Endodermal cell (in vitro differentiated cells): ENCODE results near the gene ZNF195. TPM values are rescaled to one million over a fixed set of nuclear protein-coding genes. Genes with fewer than 3 reads are reported as not detected.
"Not testable (repeated sequence)": the region's sequence is repeated elsewhere in the genome, so short reads cannot be mapped to it uniquely, and the experiment has no call there.

Experiments used
- DNase-seq: peaks from one replicate; pipeline ENCODE4 v3.0.0-alpha.2; 2017
- H3K27ac ChIP-seq: 2 replicates; pipeline ENCODE4 v1.5.1; 2013; ENCODE audit warnings: mild to moderate bottlenecking, low read depth, low read length, moderate library complexity
- H3K27me3 ChIP-seq: 2 replicates; pipeline ENCODE4 v1.6.1; 2013; ENCODE audit warnings: mild to moderate bottlenecking, low read length, moderate library complexity; ENCODE audit not compliant: insufficient read depth, control insufficient read depth, poor library complexity, severe bottlenecking
- H3K36me3 ChIP-seq: 2 replicates; pipeline ENCODE4 v1.7.0; 2013; ENCODE audit warnings: mild to moderate bottlenecking, low read length, moderate library complexity; ENCODE audit not compliant: control insufficient read depth, insufficient read depth
- H3K4me1 ChIP-seq: one replicate; pipeline ENCODE4 v1.7.0; 2013; ENCODE audit warnings: low read length; ENCODE audit not compliant: control insufficient read depth, insufficient read depth
- H3K4me3 ChIP-seq: 2 replicates; pipeline ENCODE4 v1.5.1; 2013; ENCODE audit warnings: mild to moderate bottlenecking, low read length, moderate library complexity
- H3K9ac ChIP-seq: 2 replicates; pipeline ENCODE4 v1.6.1; 2013; ENCODE audit warnings: mild to moderate bottlenecking, low read length, moderate library complexity; ENCODE audit not compliant: poor library complexity, severe bottlenecking; ENCODE audit errors: extremely low read depth
- H3K9me3 ChIP-seq: 2 replicates; pipeline ENCODE4 v1.6.1; 2013; ENCODE audit warnings: mild to moderate bottlenecking, low read length, moderate library complexity; ENCODE audit not compliant: control insufficient read depth
- H3K27ac Mint-ChIP-seq: 2 replicates; pipeline ENCODE4 v1.8.0; 2020; ENCODE audit warnings: mixed read lengths
- H3K27me3 Mint-ChIP-seq: 2 replicates; pipeline ENCODE4 v1.8.0; 2021; ENCODE audit warnings: mild to moderate bottlenecking, mixed read lengths; ENCODE audit not compliant: insufficient read depth
- H3K36me3 Mint-ChIP-seq: 2 replicates; pipeline ENCODE4 v1.8.0; 2020; ENCODE audit warnings: low read depth, mixed read lengths
- H3K4me1 Mint-ChIP-seq: 2 replicates; pipeline ENCODE4 v1.8.0; 2020; ENCODE audit warnings: mixed read lengths
- H3K4me3 Mint-ChIP-seq: 2 replicates; pipeline ENCODE4 v1.8.0; 2020; ENCODE audit warnings: mild to moderate bottlenecking, moderate library complexity, mixed read lengths
- H3K9me3 Mint-ChIP-seq: 2 replicates; pipeline ENCODE4 v1.8.0; 2020; ENCODE audit warnings: mild to moderate bottlenecking, mixed read lengths
- WGBS, 2 experiments: methylation state at CpG; one replicate each; pipeline versions ENCODE4 v1.1.5 to v1.1.7; 2013; ENCODE audit warnings: missing lambda C conversion rate in 2 of 2, mixed read lengths in 1 of 2; ENCODE audit not compliant: insufficient coverage in 1 of 2, insufficient read length in 1 of 2; 5-methylcytosine and 5-hydroxymethylcytosine counted together
- total RNA-seq, 2 donors: library from RNA; stranded (reverse); fragmentation: NEBNext Ultra II Directional in 1 of 2; extraction: Animal tissue kit (Norgen Biotek cat#: 25700) in 1 of 2; gene quantifications; 2 replicates in 1 of 2; 3 replicates in 1 of 2; pipeline ENCODE4 v1.2.1, GENCODE V29; 2021
- TF ChIP-seq, protein P1 (sequence below): fragments of 200-600 bp; sonication (generic); conservative IDR thresholded peaks from 2 replicates; pipeline ENCODE4 v1.5.0; 2021; ENCODE audit warnings: antibody characterized with exemption, mild to moderate bottlenecking

Gene ZNF195
- total RNA-seq, 2 donors from 2014 or later: 47.2 to 65.1 TPM

DNA sequence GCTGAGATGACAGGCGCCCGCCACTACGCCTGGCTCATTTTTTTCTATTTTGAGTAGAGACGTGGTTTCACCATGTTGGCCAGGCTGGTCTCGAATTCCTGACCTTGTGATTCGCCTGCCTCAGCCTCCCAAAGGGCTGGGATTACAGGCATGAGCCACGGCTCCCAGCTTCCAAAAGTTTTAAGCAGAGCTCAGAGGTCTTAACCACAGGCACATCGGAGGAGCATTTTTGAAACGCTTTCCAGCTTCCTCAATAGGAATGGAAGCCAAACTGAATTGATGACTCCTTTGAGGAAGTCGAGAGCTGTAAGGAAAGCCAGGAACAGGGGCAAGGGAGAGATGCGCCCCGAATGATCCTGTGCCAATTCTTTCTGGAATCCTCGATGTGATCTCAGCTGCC is 14.5 kb upstream of the ZNF195 start:
- H3K9me3 Mint-ChIP-seq: peaks cover 11% of the 10 kb centered on the region
- H3K4me3 Mint-ChIP-seq, H3K4me1 Mint-ChIP-seq, H3K4me3 ChIP-seq, H3K4me1 ChIP-seq, DNase-seq, H3K27me3 ChIP-seq, H3K27me3 Mint-ChIP-seq, H3K27ac ChIP-seq, H3K36me3 ChIP-seq, H3K27ac Mint-ChIP-seq, H3K9ac ChIP-seq, H3K9me3 ChIP-seq: not testable (repeated sequence)
- H3K36me3 Mint-ChIP-seq: peaks cover 41% of the 10 kb centered on the region
- WGBS, 2 experiments: 95 to 96% methylated on average over 5 to 10 of the region's 13 CpGs

DNA sequence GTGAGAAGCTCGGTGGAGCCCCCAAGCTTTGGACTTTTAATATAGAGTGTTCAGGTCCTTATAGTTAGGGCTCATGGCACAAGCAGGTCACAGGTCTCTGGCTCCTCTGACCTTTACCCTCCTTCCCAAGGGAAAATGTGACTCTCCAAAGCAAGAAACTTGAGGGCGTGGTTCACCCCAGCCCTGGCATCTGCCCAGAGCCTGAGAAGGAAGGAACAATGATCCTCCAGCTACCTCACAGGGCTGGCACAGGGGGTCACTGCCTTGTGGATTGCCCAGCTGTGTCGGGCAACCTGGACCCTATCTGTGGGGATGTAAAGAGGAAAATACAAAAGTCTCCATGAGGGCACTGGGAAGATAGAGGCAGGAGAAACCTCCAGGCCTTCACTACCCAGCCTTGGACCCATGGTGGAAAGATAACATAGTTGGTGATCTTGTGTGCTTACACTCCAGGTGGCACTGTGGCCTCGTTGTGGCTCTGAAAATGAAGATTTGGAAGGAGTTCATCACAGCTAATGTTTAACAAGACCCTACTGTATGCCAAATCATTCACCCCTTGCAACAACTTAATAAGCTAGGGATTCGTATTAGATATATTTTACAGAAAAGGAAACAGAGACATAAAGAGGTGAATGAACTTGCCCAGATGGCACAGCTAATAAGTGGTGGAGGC is 3.8 kb upstream of the ZNF195 start:
- Mint-ChIP-seq H3K4me3 (no peak overlapping the region), H3K9me3 (peaks cover 13% of the 10 kb centered on the region), H3K36me3 (peaks cover 43% of the 10 kb centered on the region), H3K27ac (no peak overlapping the region), H3K27me3 (no peaks in the 10 kb centered on the region), H3K4me1 (peaks cover 23% of the 10 kb centered on the region)
- H3K27ac ChIP-seq: no peak overlapping the region
- no peak overlapping the region for H3K9ac ChIP-seq
- H3K27me3 ChIP-seq: no peaks in the 10 kb centered on the region
- peaks cover 33% of the 10 kb centered on the region for H3K36me3 ChIP-seq
- peaks cover 3% of the 10 kb centered on the region for H3K4me1 ChIP-seq
- no peak for DNase-seq
- TF ChIP-seq, protein P1, sequence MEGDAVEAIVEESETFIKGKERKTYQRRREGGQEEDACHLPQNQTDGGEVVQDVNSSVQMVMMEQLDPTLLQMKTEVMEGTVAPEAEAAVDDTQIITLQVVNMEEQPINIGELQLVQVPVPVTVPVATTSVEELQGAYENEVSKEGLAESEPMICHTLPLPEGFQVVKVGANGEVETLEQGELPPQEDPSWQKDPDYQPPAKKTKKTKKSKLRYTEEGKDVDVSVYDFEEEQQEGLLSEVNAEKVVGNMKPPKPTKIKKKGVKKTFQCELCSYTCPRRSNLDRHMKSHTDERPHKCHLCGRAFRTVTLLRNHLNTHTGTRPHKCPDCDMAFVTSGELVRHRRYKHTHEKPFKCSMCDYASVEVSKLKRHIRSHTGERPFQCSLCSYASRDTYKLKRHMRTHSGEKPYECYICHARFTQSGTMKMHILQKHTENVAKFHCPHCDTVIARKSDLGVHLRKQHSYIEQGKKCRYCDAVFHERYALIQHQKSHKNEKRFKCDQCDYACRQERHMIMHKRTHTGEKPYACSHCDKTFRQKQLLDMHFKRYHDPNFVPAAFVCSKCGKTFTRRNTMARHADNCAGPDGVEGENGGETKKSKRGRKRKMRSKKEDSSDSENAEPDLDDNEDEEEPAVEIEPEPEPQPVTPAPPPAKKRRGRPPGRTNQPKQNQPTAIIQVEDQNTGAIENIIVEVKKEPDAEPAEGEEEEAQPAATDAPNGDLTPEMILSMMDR: no peak
- WGBS, 2 experiments: 90 to 93% methylated on average over 3 to 5 of the region's 5 CpGs
- no peaks in the 10 kb centered on the region for H3K9me3 ChIP-seq
- peak overlapping the region; percentile 78 for H3K4me3 ChIP-seq

DNA sequence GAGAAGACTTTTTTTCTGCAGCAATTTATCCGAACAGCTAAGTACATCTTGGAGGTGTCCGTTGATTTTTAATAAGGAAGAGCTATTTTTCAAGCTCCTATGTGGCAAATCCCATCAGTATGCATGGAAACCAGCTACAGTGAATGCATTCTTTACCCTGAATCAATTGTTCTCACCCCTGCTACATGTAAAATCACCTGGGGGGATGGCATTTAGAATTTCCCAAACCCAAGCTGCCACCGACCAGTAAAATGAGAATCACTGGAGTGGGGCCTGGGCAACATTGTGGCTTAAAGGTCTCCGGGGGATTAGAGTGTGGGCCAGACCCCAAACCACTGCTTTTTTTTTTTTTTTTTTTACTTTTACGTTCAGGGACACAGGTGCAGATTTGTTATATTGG is 2.8 kb upstream of the ZNF195 start:
- Mint-ChIP-seq H3K27me3 (no peaks in the 10 kb centered on the region), H3K27ac (peak overlapping the region; percentile 70), H3K4me3 (peak overlapping the region; percentile 62), H3K4me1 (peaks cover 33% of the 10 kb centered on the region), H3K36me3 (peaks cover 49% of the 10 kb centered on the region), H3K9me3 (peaks cover 12% of the 10 kb centered on the region)
- H3K27ac ChIP-seq: no peak overlapping the region
- TF ChIP-seq, protein P1: no peak
- H3K9ac ChIP-seq: peak overlapping the region; percentile 48
- H3K36me3 ChIP-seq: peaks cover 42% of the 10 kb centered on the region
- H3K4me1 ChIP-seq: peaks cover 3% of the 10 kb centered on the region
- 70 to 84% methylated on average over 2 to 4 of the region's 5 CpGs for WGBS, 2 experiments
- H3K4me3 ChIP-seq: peak overlapping the region; percentile 78
- DNase-seq: no peak
- H3K27me3 ChIP-seq: no peaks in the 10 kb centered on the region
- no peaks in the 10 kb centered on the region for H3K9me3 ChIP-seq
